Tibial nerve (tissue), 4 donors: Measurements from ENCODE around the gene LGR6. TPM values are rescaled to one million over a fixed set of nuclear protein-coding genes. Genes with fewer than 3 reads are reported as not detected.

Experiments
- DNase-seq, 2 donors: peaks; one replicate each; pipeline ENCODE4 v3.0.0-alpha.2; 2019; ENCODE audit warnings: low spot score in 2 of 2
- H3K27ac ChIP-seq, 4 donors: fragments of 200-600 bp; sonication (generic) in 3 of 4; one replicate each; pipeline ENCODE4 v1.5.1; 2017 to 2019; ENCODE audit warnings: mild to moderate bottlenecking in 1 of 4
- H3K27me3 ChIP-seq, 2 donors: fragments of 200-600 bp; sonication (generic) in 1 of 2; one replicate each; pipeline versions ENCODE4 v1.5.1 to v1.6.0; 2017 to 2019
- H3K36me3 ChIP-seq, 3 donors: fragments of 200-600 bp; sonication (generic); one replicate each; pipeline ENCODE4 v1.5.1; 2018 to 2019
- H3K4me1 ChIP-seq, 4 donors: fragments of 200-600 bp; sonication (generic) in 3 of 4; one replicate each; pipeline ENCODE4 v1.5.1; 2017 to 2019
- H3K4me3 ChIP-seq, 4 donors: fragments of 200-600 bp; sonication (generic) in 3 of 4; one replicate each; pipeline ENCODE4 v1.5.1; 2017 to 2019; ENCODE audit warnings: mild to moderate bottlenecking in 1 of 4, moderate library complexity in 1 of 4
- H3K9me3 ChIP-seq, 4 donors: fragments of 200-600 bp; sonication (generic) in 3 of 4; one replicate each; pipeline ENCODE4 v1.5.1; 2017 to 2019
- CTCF ChIP-seq, 5 experiments: fragments of 200-600 bp in 3 of 5; fragments of 450-650 bp in 2 of 5; sonication (generic) in 3 of 5; IDR thresholded peaks; one replicate each; pipeline ENCODE4 v1.5.1; 2016 to 2019; ENCODE audit warnings: antibody characterized with exemption in 5 of 5, mild to moderate bottlenecking in 3 of 5, moderate library complexity in 2 of 5
- EP300 ChIP-seq, 2 donors: sonication (generic); formaldehyde crosslinking; IDR thresholded peaks; one replicate each; pipeline ENCODE4 v1.6.1; 2017; ENCODE audit warnings: antibody characterized with exemption in 2 of 2, mild to moderate bottlenecking in 1 of 2
- POLR2A ChIP-seq, 2 donors: fragments of 450-650 bp; IDR thresholded peaks; one replicate each; pipeline ENCODE4 v1.6.1; 2017; ENCODE audit warnings: antibody characterized with exemption in 2 of 2, mild to moderate bottlenecking in 2 of 2, moderate library complexity in 2 of 2
- WGBS, 2 donors: methylation state at CpG; one replicate each; pipeline ENCODE4 v1.1.5; 2018; 5-methylcytosine and 5-hydroxymethylcytosine counted together
- total RNA-seq, 4 donors: library from RNA; depleted of rRNA; stranded (reverse); fragments of >200 nt; gene quantifications; one replicate each; pipeline ENCODE4 v1.1.0, GENCODE V29; 2016

The LGR6 gene
- total RNA-seq, 4 donors from 2014 or later = 0.42 TPM; not detected in 3

- Histone ChIP-seq H3K27ac (no peak overlapping the region), H3K4me3 (no peak overlapping the region), H3K27me3 (peaks cover 0 to 29% of the 10 kb centered on the region in 2 donors), H3K36me3 (no peaks in the 10 kb centered on the region), H3K9me3 (peaks cover 0 to 8% (median 0%) of the 10 kb centered on the region in 4 donors), H3K4me1 (no peaks in the 10 kb centered on the region)
- WGBS, 2 donors = 51 to 53% methylated on average over 3 of the region's 3 CpGs
- TF ChIP-seq CTCF (IDR thresholded peaks at IDR 0.05) (no peak), EP300 (IDR thresholded peaks at IDR 0.05) (no peak), POLR2A (IDR thresholded peaks at IDR 0.05) (no peak)
- DNase-seq = no peak
Observed at GRCh38 chr1:202264726-202265125, 71.1 kb downstream of the LGR6 start.

GRCh38 chr1:202266061-202266765 is 72.6 kb downstream of the LGR6 start:
- H3K9me3 ChIP-seq = peaks cover 0 to 8% (median 0%) of the 10 kb centered on the region in 4 donors
- H3K27ac ChIP-seq = no peak overlapping the region
- H3K4me3 ChIP-seq = no peak overlapping the region
- no peaks in the 10 kb centered on the region for H3K36me3 ChIP-seq
- DNase-seq = no peak
- H3K4me1 ChIP-seq = no peaks in the 10 kb centered on the region
- 83 to 90% methylated on average over 9 of the region's 9 CpGs for WGBS, 2 donors
- peaks cover 0 to 30% of the 10 kb centered on the region in 2 donors for H3K27me3 ChIP-seq
- TF ChIP-seq CTCF (IDR thresholded peaks at IDR 0.05) (no peak), POLR2A (IDR thresholded peaks at IDR 0.05) (no peak), EP300 (IDR thresholded peaks at IDR 0.05) (no peak)

- TF ChIP-seq EP300 (IDR thresholded peaks at IDR 0.05) (no peak), CTCF (IDR thresholded peaks at IDR 0.05) (no peak), POLR2A (IDR thresholded peaks at IDR 0.05) (no peak)
- DNase-seq = no peak
- Histone ChIP-seq H3K4me3 (no peak overlapping the region), H3K27me3 (peaks cover 0 to 24% of the 10 kb centered on the region in 2 donors), H3K9me3 (peaks cover 0 to 3% (median 0%) of the 10 kb centered on the region in 4 donors), H3K4me1 (no peaks in the 10 kb centered on the region), H3K27ac (no peak overlapping the region), H3K36me3 (no peaks in the 10 kb centered on the region)
- 69 to 83% methylated on average over 8 to 13 of the region's 13 CpGs for WGBS, 2 donors
Observed at GRCh38 chr1:202268032-202268431, 74.4 kb downstream of the LGR6 start.

- Histone ChIP-seq H3K4me1 (no peaks in the 10 kb centered on the region), H3K27me3 (peaks cover 0 to 20% of the 10 kb centered on the region in 2 donors), H3K27ac (no peak overlapping the region), H3K4me3 (no peak overlapping the region), H3K36me3 (no peaks in the 10 kb centered on the region), H3K9me3 (no peaks in the 10 kb centered on the region)
- peak in 1 of 2 donors; percentile 6 for DNase-seq
- WGBS, 2 donors = 82 to 92% methylated on average over 5 of the region's 5 CpGs
- TF ChIP-seq POLR2A (IDR thresholded peaks at IDR 0.05) = no peak
- TF ChIP-seq EP300 (IDR thresholded peaks at IDR 0.05) = no peak
- TF ChIP-seq CTCF (IDR thresholded peaks at IDR 0.05) = no peak
Observed at GRCh38 chr1:202268817-202269216, 75.2 kb downstream of the LGR6 start.

- H3K27me3 ChIP-seq = peaks cover 0 to 7% of the 10 kb centered on the region in 2 donors
- H3K4me1 ChIP-seq = no peaks in the 10 kb centered on the region
- no peak overlapping the region for H3K4me3 ChIP-seq
- no peak for DNase-seq
- H3K36me3 ChIP-seq = no peaks in the 10 kb centered on the region
- H3K9me3 ChIP-seq = no peaks in the 10 kb centered on the region
- 34 to 47% methylated on average over 8 of the region's 8 CpGs for WGBS, 2 donors
- H3K27ac ChIP-seq = no peak overlapping the region
- no peak for TF ChIP-seq CTCF (IDR thresholded peaks at IDR 0.05)
- TF ChIP-seq EP300 (IDR thresholded peaks at IDR 0.05) = no peak
- no peak for TF ChIP-seq POLR2A (IDR thresholded peaks at IDR 0.05)
Observed at GRCh38 chr1:202270871-202271326, 77.3 kb downstream of the LGR6 start.
